B cell (primary cell): ENCODE measurements around the gene CLIP4.

ENCODE experiments used
- EZH2 ChIP-seq: IDR thresholded peaks from 2 replicates; pipeline ENCODE4 v1.6.1; 2012; ENCODE audit warnings: borderline replicate concordance, low read depth, mild to moderate bottlenecking, moderate library complexity, low read length; ENCODE audit not compliant: insufficient read depth, poor library complexity, severe bottlenecking
- TF ChIP-seq, protein P1 (sequence below): fragments of 200-600 bp; IDR thresholded peaks from one replicate; pipeline ENCODE4 v1.8.0; 2022; ENCODE audit warnings: antibody characterized with exemption, mild to moderate bottlenecking

DNA sequence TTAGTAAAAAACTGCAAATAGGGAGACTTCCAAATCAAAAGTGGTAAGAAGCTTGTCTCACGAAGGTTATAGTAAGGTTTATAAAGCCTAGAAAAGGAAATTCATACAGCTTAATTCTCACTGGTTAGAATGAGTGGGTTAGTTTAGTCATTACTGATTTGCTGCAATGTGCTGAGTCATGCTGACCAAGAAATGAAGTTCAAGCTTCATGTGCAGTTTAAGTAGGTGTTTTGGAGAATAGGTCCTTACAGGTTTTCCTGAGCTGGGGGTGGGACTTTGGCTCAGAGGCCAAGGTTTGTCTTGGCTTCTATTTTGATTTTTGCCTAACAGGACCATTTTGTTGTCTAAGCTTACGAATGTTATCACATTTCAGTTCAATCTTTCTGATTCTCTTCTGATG lies 15.1 kb downstream of the CLIP4 start:
- TF ChIP-seq, protein P1, sequence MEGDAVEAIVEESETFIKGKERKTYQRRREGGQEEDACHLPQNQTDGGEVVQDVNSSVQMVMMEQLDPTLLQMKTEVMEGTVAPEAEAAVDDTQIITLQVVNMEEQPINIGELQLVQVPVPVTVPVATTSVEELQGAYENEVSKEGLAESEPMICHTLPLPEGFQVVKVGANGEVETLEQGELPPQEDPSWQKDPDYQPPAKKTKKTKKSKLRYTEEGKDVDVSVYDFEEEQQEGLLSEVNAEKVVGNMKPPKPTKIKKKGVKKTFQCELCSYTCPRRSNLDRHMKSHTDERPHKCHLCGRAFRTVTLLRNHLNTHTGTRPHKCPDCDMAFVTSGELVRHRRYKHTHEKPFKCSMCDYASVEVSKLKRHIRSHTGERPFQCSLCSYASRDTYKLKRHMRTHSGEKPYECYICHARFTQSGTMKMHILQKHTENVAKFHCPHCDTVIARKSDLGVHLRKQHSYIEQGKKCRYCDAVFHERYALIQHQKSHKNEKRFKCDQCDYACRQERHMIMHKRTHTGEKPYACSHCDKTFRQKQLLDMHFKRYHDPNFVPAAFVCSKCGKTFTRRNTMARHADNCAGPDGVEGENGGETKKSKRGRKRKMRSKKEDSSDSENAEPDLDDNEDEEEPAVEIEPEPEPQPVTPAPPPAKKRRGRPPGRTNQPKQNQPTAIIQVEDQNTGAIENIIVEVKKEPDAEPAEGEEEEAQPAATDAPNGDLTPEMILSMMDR: no peak
- TF ChIP-seq EZH2: no peak
